HG03571 (cell line): ENCODE data around the gene PFDN1.

ENCODE experiments used
- ATAC-seq: cut with Tn5 transposase; IDR thresholded peaks from one replicate; pipeline ENCODE4 v1.9.1; 2021; ENCODE audit not compliant: unreplicated experiment

The PFDN1 gene

GRCh38 chr5:140242099-140242498 lies 60.8 kb downstream of the PFDN1 start:
- no peak for ATAC-seq

- no peak for ATAC-seq
Measured at GRCh38 chr5:140240987-140241706, 61.8 kb downstream of the PFDN1 start.

GRCh38 chr5:140239939-140240700 lies 62.8 kb downstream of the PFDN1 start:
- no peak for ATAC-seq

- no peak for ATAC-seq
Measured at GRCh38 chr5:140239461-140239860, 63.4 kb downstream of the PFDN1 start.

- ATAC-seq, result no peak
Measured at GRCh38 chr5:140238756-140239155, 64.1 kb downstream of the PFDN1 start.

GRCh38 chr5:140236891-140237598 lies 65.9 kb downstream of the PFDN1 start:
- ATAC-seq, result no peak

- ATAC-seq, result no peak
Measured at GRCh38 chr5:140235791-140236551, 66.9 kb downstream of the PFDN1 start.

- no peak for ATAC-seq
Measured at GRCh38 chr5:140234377-140234989, 68.4 kb downstream of the PFDN1 start.

- ATAC-seq, result no peak
Measured at GRCh38 chr5:140232731-140233130, 70.2 kb downstream of the PFDN1 start.

GRCh38 chr5:140230373-140230772 lies 72.5 kb downstream of the PFDN1 start:
- no peak for ATAC-seq

GRCh38 chr5:140228364-140228837 lies 74.5 kb downstream of the PFDN1 start:
- ATAC-seq, result no peak

GRCh38 chr5:140227046-140227445 lies 75.9 kb downstream of the PFDN1 start:
- ATAC-seq, result no peak

- no peak for ATAC-seq
Measured at GRCh38 chr5:140225396-140225795, 77.5 kb downstream of the PFDN1 start.

GRCh38 chr5:140224658-140225057 lies 78.2 kb downstream of the PFDN1 start:
- no peak for ATAC-seq

GRCh38 chr5:140223567-140223966 lies 79.3 kb downstream of the PFDN1 start:
- ATAC-seq, result no peak

- ATAC-seq, result no peak
Measured at GRCh38 chr5:140222416-140222815, 80.5 kb downstream of the PFDN1 start.

- ATAC-seq, result no peak
Measured at GRCh38 chr5:140221697-140222223, 81.1 kb downstream of the PFDN1 start.

GRCh38 chr5:140220698-140221064 lies 82.2 kb downstream of the PFDN1 start:
- ATAC-seq, result no peak

GRCh38 chr5:140220032-140220697 lies 82.7 kb downstream of the PFDN1 start:
- ATAC-seq, result peak; percentile 69
